ENCODE measurements around the gene JARID2.

DNA sequence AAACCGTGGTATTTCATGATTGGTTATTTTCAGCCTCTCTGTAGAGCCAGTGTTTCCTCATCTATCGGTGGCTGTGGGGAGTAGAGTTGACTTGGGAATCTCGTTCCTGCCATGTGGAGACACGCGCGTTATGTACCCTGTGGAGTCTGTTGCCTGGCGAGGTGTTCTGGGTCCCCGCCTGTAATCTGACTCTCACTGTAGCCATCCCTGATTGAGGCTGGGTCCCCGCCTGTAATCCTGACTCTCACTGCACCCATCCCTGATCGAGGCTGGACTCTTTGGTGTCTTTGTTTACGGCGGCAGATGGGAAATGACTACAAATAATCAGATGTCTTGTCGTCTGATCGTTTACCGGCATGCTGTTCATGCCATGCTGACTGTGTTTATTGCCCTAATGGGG, 263.1 kb downstream of the JARID2 start:
- TF ChIP-seq YY1 (IDR thresholded peaks at IDR 0.05; ENCODE audit: extremely low read depth, insufficient replicate concordance, low read depth, low read length): no peak
- TF ChIP-seq, protein P1, sequence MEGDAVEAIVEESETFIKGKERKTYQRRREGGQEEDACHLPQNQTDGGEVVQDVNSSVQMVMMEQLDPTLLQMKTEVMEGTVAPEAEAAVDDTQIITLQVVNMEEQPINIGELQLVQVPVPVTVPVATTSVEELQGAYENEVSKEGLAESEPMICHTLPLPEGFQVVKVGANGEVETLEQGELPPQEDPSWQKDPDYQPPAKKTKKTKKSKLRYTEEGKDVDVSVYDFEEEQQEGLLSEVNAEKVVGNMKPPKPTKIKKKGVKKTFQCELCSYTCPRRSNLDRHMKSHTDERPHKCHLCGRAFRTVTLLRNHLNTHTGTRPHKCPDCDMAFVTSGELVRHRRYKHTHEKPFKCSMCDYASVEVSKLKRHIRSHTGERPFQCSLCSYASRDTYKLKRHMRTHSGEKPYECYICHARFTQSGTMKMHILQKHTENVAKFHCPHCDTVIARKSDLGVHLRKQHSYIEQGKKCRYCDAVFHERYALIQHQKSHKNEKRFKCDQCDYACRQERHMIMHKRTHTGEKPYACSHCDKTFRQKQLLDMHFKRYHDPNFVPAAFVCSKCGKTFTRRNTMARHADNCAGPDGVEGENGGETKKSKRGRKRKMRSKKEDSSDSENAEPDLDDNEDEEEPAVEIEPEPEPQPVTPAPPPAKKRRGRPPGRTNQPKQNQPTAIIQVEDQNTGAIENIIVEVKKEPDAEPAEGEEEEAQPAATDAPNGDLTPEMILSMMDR (IDR thresholded peaks at IDR 0.05 in 2 of 3, conservative IDR thresholded peaks at IDR 0.05 in 1 of 3; ENCODE audit: borderline replicate concordance in 1 of 3, insufficient read depth in 1 of 3, low read depth in 2 of 3, low read length in 2 of 3): no peak
- TF ChIP-seq, protein P2, sequence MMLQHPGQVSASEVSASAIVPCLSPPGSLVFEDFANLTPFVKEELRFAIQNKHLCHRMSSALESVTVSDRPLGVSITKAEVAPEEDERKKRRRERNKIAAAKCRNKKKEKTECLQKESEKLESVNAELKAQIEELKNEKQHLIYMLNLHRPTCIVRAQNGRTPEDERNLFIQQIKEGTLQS (IDR thresholded peaks at IDR 0.05): no peak
- TF ChIP-seq EZH2phosphoT487 (IDR thresholded peaks at IDR 0.05; ENCODE audit: borderline replicate concordance): no peak
- no peak for TF ChIP-seq POLR2A (IDR thresholded peaks at IDR 0.05; ENCODE audit: borderline replicate concordance, extremely low read depth, insufficient read depth, insufficient read length)
- no peak for TF ChIP-seq EGR1 (IDR thresholded peaks at IDR 0.05; ENCODE audit: low read depth)
- no peak for TF ChIP-seq EZH2 (IDR thresholded peaks at IDR 0.05)
- TF ChIP-seq ZNF274 (IDR thresholded peaks at IDR 0.05; ENCODE audit: low read depth, low read length): no peak
- TF ChIP-seq, protein P3, sequence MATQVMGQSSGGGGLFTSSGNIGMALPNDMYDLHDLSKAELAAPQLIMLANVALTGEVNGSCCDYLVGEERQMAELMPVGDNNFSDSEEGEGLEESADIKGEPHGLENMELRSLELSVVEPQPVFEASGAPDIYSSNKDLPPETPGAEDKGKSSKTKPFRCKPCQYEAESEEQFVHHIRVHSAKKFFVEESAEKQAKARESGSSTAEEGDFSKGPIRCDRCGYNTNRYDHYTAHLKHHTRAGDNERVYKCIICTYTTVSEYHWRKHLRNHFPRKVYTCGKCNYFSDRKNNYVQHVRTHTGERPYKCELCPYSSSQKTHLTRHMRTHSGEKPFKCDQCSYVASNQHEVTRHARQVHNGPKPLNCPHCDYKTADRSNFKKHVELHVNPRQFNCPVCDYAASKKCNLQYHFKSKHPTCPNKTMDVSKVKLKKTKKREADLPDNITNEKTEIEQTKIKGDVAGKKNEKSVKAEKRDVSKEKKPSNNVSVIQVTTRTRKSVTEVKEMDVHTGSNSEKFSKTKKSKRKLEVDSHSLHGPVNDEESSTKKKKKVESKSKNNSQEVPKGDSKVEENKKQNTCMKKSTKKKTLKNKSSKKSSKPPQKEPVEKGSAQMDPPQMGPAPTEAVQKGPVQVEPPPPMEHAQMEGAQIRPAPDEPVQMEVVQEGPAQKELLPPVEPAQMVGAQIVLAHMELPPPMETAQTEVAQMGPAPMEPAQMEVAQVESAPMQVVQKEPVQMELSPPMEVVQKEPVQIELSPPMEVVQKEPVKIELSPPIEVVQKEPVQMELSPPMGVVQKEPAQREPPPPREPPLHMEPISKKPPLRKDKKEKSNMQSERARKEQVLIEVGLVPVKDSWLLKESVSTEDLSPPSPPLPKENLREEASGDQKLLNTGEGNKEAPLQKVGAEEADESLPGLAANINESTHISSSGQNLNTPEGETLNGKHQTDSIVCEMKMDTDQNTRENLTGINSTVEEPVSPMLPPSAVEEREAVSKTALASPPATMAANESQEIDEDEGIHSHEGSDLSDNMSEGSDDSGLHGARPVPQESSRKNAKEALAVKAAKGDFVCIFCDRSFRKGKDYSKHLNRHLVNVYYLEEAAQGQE (IDR thresholded peaks at IDR 0.05; ENCODE audit: low read depth): no peak
- TF ChIP-seq, protein P4, sequence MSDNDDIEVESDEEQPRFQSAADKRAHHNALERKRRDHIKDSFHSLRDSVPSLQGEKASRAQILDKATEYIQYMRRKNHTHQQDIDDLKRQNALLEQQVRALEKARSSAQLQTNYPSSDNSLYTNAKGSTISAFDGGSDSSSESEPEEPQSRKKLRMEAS (IDR thresholded peaks at IDR 0.05): no peak
- no peak for TF ChIP-seq RAD21 (IDR thresholded peaks at IDR 0.05; ENCODE audit: low read depth)
- no peak for TF ChIP-seq ELF1 (IDR thresholded peaks at IDR 0.05; ENCODE audit: borderline replicate concordance, low read depth)
